GM23338 (cell line): ENCODE results near the gene PPP1CC.

Experiments
- CTCF ChIP-seq, 2 experiments: fragments of 200-600 bp in 1 of 2; sonication (generic) in 1 of 2; conservative IDR thresholded peaks; 2 replicates each; pipeline versions ENCODE4 v1.5.1 to v1.6.1; 2016 to 2017; ENCODE audit warnings: antibody characterized with exemption in 2 of 2, low read depth in 2 of 2, mild to moderate bottlenecking in 2 of 2, moderate library complexity in 1 of 2
- EZH2 ChIP-seq: fragments of 200-600 bp; sonication (generic); IDR thresholded peaks from one replicate; pipeline ENCODE4 v1.8.0; 2017; ENCODE audit warnings: antibody characterized with exemption, mild to moderate bottlenecking, low read depth; ENCODE audit not compliant: unreplicated experiment
- EZH2phosphoT487 ChIP-seq: fragments of 200-600 bp; sonication (generic); IDR thresholded peaks from one replicate; pipeline ENCODE4 v1.8.1; 2018; ENCODE audit warnings: antibody characterized with exemption; ENCODE audit not compliant: unreplicated experiment
- JUNB ChIP-seq: IDR thresholded peaks from one replicate; pipeline ENCODE4 v1.6.1; 2016; ENCODE audit warnings: antibody characterized with exemption; ENCODE audit not compliant: unreplicated experiment
- POLR2AphosphoS5 ChIP-seq: IDR thresholded peaks from 2 replicates; pipeline ENCODE4 v1.6.1; 2016; ENCODE audit warnings: antibody characterized with exemption, low read depth
- TF ChIP-seq, protein P1 (sequence below): IDR thresholded peaks from one replicate; pipeline ENCODE4 v1.6.1; 2018; ENCODE audit warnings: antibody characterized with exemption; ENCODE audit not compliant: unreplicated experiment

GRCh38 chr12:110739894-110740293, 2.8 kb downstream of the PPP1CC start:
- TF ChIP-seq POLR2AphosphoS5 (no peak), CTCF (conservative IDR thresholded peaks at IDR 0.05; ENCODE audit: low read depth in 2 of 2) (no peak), EZH2phosphoT487 (no peak), EZH2 (no peak), JUNB (no peak)
- TF ChIP-seq, protein P1, sequence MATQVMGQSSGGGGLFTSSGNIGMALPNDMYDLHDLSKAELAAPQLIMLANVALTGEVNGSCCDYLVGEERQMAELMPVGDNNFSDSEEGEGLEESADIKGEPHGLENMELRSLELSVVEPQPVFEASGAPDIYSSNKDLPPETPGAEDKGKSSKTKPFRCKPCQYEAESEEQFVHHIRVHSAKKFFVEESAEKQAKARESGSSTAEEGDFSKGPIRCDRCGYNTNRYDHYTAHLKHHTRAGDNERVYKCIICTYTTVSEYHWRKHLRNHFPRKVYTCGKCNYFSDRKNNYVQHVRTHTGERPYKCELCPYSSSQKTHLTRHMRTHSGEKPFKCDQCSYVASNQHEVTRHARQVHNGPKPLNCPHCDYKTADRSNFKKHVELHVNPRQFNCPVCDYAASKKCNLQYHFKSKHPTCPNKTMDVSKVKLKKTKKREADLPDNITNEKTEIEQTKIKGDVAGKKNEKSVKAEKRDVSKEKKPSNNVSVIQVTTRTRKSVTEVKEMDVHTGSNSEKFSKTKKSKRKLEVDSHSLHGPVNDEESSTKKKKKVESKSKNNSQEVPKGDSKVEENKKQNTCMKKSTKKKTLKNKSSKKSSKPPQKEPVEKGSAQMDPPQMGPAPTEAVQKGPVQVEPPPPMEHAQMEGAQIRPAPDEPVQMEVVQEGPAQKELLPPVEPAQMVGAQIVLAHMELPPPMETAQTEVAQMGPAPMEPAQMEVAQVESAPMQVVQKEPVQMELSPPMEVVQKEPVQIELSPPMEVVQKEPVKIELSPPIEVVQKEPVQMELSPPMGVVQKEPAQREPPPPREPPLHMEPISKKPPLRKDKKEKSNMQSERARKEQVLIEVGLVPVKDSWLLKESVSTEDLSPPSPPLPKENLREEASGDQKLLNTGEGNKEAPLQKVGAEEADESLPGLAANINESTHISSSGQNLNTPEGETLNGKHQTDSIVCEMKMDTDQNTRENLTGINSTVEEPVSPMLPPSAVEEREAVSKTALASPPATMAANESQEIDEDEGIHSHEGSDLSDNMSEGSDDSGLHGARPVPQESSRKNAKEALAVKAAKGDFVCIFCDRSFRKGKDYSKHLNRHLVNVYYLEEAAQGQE: no peak
